ENCODE data around the gene KRTAP10-7. TPM values are rescaled to one million over a fixed set of nuclear protein-coding genes. Genes with fewer than 3 reads are reported as not detected.
"Not testable (repeated sequence)": the region's sequence is repeated elsewhere in the genome, so short reads cannot be mapped to it uniquely, and the experiment has no call there.

KRTAP10-7 gene
- total RNA-seq (not detected), polyA plus RNA-seq (not detected)
- long read RNA-seq, donor 1, result 0 reads
- long read RNA-seq, donor 2, result 0 reads
- long read RNA-seq, donor 3, result 0 reads
- long read RNA-seq, donor 4, result 0 reads
- long read RNA-seq, donor 5, result 0 reads
- long read RNA-seq, donor 6, result 0 reads
- long read RNA-seq, donor 7, result 0 reads
- long read RNA-seq, donor 8, result 0 reads
- long read RNA-seq, donor 9, result 0 reads
- long read RNA-seq, donor 10, result 0 reads

- DNase-seq; H3K27ac ChIP-seq; H3K36me3 ChIP-seq; H3K4me1 ChIP-seq; intact Hi-C loops (cut with DNase I; ENCODE audit: low total_unique reads); H3K4me3 ChIP-seq: not testable (repeated sequence)
- Histone ChIP-seq H3K27me3 (peaks cover 0 to 57% (median 13%) of the 10 kb centered on the region in 3 donors), H3K9me3 (peaks cover 0 to 27% (median 1%) of the 10 kb centered on the region in 4 donors)
- WGBS, 5 donors, result 53 to 73% (median 62%) methylated on average over 15 to 23 of the region's 23 CpGs
These were observed at the start of gene KRTAP10-7 for GRCh38 chr21:44600118-44600978. Gene KRTAP10-7, plus strand, starts transcription at chr21:44600597. Its CDS starts 25 bp downstream, at chr21:44600622.

GRCh38 chr21:44550807-44551206 is 49.6 kb upstream of the KRTAP10-7 start:
- H3K27ac ChIP-seq, result no peak overlapping the region
- H3K4me1 ChIP-seq, result peaks cover 0 to 9% (median 9%) of the 10 kb centered on the region in 4 donors
- WGBS, 5 donors, result 44 to 59% (median 53%) methylated on average over 8 to 10 of the region's 10 CpGs
- peaks cover 0 to 15% (median 5%) of the 10 kb centered on the region in 4 donors for H3K9me3 ChIP-seq
- no peaks in the 10 kb centered on the region for H3K36me3 ChIP-seq
- no peak overlapping the region for H3K4me3 ChIP-seq
- DNase-seq, result no peak
- peaks cover 0 to 54% (median 10%) of the 10 kb centered on the region in 3 donors for H3K27me3 ChIP-seq
- no peak for TF ChIP-seq EP300 (IDR thresholded peaks at IDR 0.05)
- TF ChIP-seq CTCF (IDR thresholded peaks at IDR 0.05), result no peak
- TF ChIP-seq POLR2AphosphoS5 (IDR thresholded peaks at IDR 0.05), result no peak
- TF ChIP-seq POLR2A (IDR thresholded peaks at IDR 0.05), result no peak
- intact Hi-C loops (cut with DNase I; ENCODE audit: low total_unique reads), result no loop called here

- WGBS, 5 donors, result 42 to 67% (median 45%) methylated on average over 15 to 17 of the region's 17 CpGs
- H3K27ac ChIP-seq, result no peak within 1 kb of the TSS
- no peaks in the 10 kb centered on the region for H3K36me3 ChIP-seq
- H3K4me3 ChIP-seq, result no peak within 1 kb of the TSS
- peak in 1 of 2 donors; percentile 21 for DNase-seq
- peaks cover 0 to 60% (median 10%) of the 10 kb centered on the region in 3 donors for H3K27me3 ChIP-seq
- intact Hi-C loops (cut with DNase I; ENCODE audit: low total_unique reads), result no loop called here
- H3K9me3 ChIP-seq, result peaks cover 0 to 10% (median 2%) of the 10 kb centered on the region in 4 donors
- peaks cover 0 to 9% (median 9%) of the 10 kb centered on the region in 4 donors for H3K4me1 ChIP-seq
- TF ChIP-seq EP300 (IDR thresholded peaks at IDR 0.05), result no peak
These were observed 48.9 kb upstream of the KRTAP10-7 start, which contains the start of gene KRTAP10-2 for GRCh38 chr21:44551340-44551961. Gene KRTAP10-2, minus strand, starts transcription at chr21:44551505. Its CDS starts 47 bp downstream, at chr21:44551458.

GRCh38 chr21:44552136-44552535 is 48.3 kb upstream of the KRTAP10-7 start:
- Histone ChIP-seq H3K4me1 (peaks cover 0 to 9% (median 9%) of the 10 kb centered on the region in 4 donors), H3K4me3 (no peak overlapping the region), H3K9me3 (peaks cover 0 to 6% (median 0%) of the 10 kb centered on the region in 4 donors), H3K27ac (no peak overlapping the region), H3K27me3 (peaks cover 0 to 67% (median 14%) of the 10 kb centered on the region in 3 donors), H3K36me3 (no peaks in the 10 kb centered on the region)
- intact Hi-C loops (cut with DNase I; ENCODE audit: low total_unique reads), result no loop called here
- WGBS, 5 donors, result 85 to 100% (median 91%) methylated on average over 4 to 6 of the region's 6 CpGs
- TF ChIP-seq CTCF (IDR thresholded peaks at IDR 0.05) (no peak), POLR2AphosphoS5 (IDR thresholded peaks at IDR 0.05) (no peak), POLR2A (IDR thresholded peaks at IDR 0.05) (no peak), EP300 (IDR thresholded peaks at IDR 0.05) (no peak)
- peak in 1 of 2 donors; percentile 21 for DNase-seq

GRCh38 chr21:44552681-44553080 is 47.7 kb upstream of the KRTAP10-7 start:
- H3K36me3 ChIP-seq, result no peaks in the 10 kb centered on the region
- WGBS, 5 donors, result 73 to 81% (median 78%) methylated on average over 9 to 13 of the region's 13 CpGs
- H3K27ac ChIP-seq, result no peak overlapping the region
- TF ChIP-seq EP300 (IDR thresholded peaks at IDR 0.05) (no peak), CTCF (IDR thresholded peaks at IDR 0.05) (no peak), POLR2A (IDR thresholded peaks at IDR 0.05) (no peak), POLR2AphosphoS5 (IDR thresholded peaks at IDR 0.05) (no peak)
- no peak for DNase-seq
- no peak overlapping the region for H3K4me3 ChIP-seq
- peaks cover 0 to 70% (median 19%) of the 10 kb centered on the region in 3 donors for H3K27me3 ChIP-seq
- peaks cover 0 to 9% (median 9%) of the 10 kb centered on the region in 4 donors for H3K4me1 ChIP-seq
- intact Hi-C loops (cut with DNase I; ENCODE audit: low total_unique reads), result no loop called here
- peaks cover 0 to 6% (median 0%) of the 10 kb centered on the region in 4 donors for H3K9me3 ChIP-seq
